GM21717 (cell line): ENCODE results near the gene HNRNPL.
A peak's percentile ranks its signal among the peaks of the same experiment; 100 is the strongest.
"Not testable (repeated sequence)": the region's sequence is repeated elsewhere in the genome, so short reads cannot be mapped to it uniquely, and the experiment has no call there.

Source experiments
- ATAC-seq: cut with Tn5 transposase; IDR thresholded peaks from one replicate; pipeline ENCODE4 v1.9.1; 2021; ENCODE audit warnings: mild to moderate bottlenecking, moderate library complexity; ENCODE audit not compliant: unreplicated experiment

Gene HNRNPL

DNA sequence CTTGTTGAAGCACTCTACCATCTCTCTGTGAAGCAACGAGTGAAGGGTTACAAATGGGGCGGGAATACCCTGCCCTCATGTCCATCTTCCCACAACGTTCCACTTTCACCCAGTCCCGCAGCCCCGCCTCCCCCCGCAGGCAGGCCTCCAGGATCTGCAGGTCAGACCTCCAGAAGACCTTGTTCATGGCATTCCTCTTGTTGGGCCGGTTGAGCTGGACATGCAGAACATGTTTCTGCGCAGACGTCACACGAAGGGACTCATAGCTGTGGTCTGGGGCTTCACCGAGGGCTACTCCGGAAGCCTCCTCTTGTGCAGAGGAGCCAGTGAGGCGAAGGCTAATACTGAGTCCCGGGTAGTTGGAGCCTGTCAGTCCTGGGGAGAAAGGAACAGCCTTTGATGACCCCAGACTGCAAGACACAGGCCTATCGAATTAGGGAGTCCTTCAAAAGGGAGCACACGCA is 18.6 kb downstream of the HNRNPL start:
- ATAC-seq, result peak; percentile 46

DNA sequence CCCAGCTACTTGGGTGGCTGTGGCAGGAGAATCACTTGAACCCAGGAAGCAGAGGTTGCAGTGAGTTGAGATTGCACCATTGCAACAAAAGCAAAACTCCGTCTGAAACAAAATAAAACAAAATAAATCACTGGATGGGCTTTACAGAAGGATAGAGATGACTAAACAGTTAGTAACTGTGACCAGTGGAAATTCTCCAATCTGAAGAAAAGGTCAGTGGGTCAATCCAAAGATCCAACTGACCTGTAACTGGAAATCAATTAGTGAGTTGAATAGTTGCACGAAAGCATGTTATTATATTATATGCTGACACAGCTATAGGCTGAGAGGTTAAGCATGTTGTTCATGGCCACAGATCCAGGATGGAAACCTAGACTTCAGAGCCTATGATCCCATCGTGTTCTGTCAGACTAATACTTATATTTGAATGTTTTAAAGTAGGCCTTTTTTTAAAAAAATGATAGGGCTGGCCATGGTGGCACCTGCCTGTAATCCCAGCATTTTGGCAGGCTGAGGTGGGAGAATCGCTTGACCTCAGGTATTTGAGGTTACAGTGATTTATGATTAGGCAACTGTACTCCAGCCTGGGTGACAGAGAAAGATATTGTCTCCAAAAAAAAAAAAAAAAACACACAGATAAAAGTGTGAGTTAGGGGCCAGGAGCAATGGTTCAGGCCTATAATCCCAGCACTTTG is 19.6 kb downstream of the HNRNPL start:
- no peak for ATAC-seq

DNA sequence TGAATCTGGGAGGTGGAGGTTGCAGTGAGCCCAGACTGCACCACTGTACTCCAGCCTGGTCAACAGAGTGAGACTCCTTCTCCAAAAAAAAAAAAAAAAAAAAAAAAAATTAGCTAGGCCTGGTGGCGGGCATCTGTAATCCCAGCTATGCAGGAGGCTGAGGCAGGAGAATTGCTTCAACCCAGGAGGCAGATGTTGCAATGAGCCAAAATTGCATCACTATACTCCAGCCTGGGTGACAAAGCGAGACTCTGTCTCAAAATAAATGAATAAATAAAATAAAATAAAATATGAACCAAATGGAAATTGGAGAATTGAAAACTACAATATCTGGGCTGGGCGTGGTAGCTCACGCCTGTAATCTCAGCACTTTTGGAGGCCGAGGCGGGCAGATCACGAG is 20.6 kb downstream of the HNRNPL start:
- not testable (repeated sequence) for ATAC-seq

DNA sequence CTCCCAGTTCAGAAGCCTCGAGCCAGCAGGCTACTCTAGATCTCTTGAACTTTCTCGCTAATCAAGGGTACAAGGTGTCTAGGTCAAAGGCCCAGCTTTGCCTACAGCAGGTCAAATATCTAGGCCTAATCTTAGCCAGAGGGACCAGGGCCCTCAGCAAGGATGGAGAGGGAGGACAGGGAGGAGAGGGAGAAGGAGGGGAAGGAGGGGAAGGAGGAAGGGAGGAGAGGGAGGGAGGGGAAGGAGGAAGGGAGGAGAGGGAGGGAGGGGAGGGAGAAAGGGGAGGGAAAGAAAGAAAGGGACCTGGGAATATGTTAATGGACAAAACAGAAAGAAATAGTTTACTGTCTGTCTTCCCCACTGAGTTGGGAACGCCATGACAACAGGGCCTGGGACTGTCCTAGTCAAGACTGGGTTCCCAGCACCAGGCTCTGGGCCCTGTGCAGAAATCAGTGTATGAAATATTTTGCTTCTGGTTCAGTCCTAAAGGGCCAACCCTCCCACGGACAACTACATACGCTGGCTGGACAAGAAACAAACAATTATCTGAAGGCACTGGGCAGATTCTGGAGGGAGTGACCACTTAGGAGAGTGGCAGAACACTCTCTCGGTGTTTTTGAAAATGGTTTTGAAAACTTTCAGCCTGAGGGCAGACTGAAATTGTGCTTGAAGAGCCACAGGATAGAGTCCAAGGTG is 22.8 kb downstream of the HNRNPL start:
- ATAC-seq, result no peak

DNA sequence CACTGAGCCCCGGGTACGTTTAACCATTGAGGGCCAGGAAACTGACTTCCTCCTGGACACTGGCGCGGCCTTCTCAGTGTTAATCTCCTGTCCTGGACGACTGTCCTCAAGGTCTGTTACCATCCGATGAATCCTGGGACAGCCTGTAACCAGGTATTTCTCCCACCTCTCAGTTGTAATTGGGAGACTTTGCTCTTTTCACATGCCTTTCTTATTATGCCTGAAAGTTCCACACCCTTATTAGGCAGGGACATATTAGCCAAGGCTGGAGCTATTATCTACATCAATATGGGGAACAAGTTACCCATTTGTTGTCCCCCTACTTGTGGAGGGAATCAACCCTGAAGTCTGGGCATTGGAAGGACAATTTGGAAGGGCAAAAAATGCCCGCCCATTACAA is 23.9 kb downstream of the HNRNPL start:
- not testable (repeated sequence) for ATAC-seq

DNA sequence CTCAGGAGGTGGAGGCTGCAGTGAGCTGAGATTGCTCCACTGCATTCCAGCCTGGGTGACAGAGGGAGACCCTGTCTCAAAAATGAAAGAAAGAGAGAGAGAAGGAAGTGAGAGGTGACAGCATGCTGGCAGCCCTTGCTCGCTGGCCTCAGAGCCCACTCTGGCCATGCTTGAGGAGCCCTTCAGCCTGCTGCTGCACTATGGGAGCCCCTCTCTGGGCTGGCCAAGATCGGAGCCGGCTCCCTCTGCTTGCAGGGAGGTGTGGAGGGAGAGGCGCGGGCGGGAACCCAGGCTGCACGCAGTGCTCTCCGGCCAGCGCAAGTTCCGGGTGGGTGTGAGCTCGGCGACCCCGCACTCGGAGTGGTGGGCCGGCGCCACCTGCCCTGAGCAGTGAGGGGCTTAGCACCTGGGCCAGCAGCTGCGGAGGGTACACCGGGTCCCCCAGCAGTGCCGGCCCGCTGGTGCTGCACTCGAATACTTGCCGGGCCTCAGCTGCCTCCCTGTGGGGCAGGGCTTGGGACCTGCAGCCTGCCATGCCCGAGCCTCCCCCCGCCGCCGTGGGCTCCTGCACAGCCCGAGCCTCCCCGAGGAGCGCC is 28.5 kb downstream of the HNRNPL start:
- ATAC-seq, result not testable (repeated sequence)

DNA sequence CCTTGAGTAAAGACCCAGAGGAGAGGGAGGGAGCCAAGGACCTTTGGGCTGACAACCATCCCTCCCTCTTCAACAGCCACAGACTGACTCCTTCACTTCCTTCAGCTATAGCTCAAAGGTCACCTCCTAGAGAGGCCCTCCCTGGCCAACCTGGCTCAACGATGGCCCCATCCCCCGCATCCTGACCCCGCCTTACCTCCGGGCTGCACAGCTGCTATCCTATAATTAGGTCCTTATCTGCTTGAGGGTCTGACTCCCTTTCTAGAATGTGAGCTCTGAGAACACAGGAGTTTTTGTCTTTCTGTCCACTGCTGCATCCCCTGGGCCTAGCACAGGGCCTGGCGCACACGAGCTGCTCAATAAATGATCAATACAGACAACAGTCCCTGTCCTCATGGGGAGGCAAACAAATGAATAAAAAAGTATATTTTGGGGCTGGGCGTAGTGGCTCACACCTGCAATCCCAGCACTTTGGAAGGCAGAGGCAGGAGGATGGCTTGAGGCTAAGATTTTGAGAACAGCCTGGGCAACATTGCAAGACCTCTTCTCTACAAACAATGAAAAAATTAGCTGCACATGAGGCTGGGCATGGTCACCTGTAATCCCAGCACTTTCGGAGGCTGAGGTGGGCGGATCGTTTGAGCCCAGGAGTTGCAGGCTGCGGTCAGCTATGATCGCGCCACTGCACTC is 30.4 kb downstream of the HNRNPL start:
- ATAC-seq, result no peak

DNA sequence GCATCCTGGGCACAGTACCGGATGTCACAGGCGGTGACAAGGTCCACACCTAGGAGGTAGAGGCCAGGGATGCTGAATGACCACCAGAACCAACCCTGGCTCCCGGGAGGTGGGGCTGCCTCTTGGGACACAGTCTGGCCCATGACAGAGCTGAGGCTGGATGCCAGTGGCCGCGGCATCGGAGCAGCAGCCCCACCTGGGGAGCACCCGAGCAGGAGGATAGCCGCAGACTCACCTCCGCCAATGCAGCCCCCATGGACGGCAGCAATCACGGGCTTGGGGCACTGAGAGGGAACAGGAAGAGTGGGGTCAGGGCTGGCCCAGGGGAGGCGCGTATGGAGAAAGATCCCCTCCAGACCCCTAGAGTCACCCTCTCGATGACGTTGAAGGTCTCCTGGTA is 32.7 kb downstream of the HNRNPL start:
- ATAC-seq, result no peak

DNA sequence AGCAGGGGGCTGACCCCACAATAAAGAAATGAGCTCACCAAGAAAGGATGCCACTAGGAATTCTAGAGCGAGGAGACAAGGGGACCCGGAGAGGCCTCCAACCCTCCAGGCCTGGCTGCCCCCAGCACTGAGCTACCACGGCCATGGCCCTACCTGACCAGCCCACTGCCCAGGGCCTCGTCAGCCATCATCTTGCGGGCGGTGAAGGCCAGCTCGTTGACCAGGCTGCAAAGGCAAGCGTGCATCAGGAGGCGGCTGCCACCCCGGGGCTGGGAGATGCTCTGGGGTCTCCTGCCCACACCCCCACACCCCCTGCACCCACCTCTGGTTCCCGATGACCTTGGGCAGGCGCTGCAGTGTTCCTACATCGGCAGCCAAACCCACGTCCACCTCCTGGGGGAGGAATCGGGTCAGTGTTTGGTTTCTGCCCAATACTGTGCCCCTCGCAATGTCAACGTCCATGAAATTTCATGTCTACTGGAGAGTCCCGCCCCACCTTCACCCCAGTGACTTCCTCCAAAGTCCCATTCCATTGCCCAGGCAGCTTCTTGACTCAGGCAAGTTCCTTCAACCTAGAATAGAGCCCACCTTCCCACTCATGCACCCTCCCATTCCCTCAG is 33.5 kb downstream of the HNRNPL start:
- no peak for ATAC-seq

DNA sequence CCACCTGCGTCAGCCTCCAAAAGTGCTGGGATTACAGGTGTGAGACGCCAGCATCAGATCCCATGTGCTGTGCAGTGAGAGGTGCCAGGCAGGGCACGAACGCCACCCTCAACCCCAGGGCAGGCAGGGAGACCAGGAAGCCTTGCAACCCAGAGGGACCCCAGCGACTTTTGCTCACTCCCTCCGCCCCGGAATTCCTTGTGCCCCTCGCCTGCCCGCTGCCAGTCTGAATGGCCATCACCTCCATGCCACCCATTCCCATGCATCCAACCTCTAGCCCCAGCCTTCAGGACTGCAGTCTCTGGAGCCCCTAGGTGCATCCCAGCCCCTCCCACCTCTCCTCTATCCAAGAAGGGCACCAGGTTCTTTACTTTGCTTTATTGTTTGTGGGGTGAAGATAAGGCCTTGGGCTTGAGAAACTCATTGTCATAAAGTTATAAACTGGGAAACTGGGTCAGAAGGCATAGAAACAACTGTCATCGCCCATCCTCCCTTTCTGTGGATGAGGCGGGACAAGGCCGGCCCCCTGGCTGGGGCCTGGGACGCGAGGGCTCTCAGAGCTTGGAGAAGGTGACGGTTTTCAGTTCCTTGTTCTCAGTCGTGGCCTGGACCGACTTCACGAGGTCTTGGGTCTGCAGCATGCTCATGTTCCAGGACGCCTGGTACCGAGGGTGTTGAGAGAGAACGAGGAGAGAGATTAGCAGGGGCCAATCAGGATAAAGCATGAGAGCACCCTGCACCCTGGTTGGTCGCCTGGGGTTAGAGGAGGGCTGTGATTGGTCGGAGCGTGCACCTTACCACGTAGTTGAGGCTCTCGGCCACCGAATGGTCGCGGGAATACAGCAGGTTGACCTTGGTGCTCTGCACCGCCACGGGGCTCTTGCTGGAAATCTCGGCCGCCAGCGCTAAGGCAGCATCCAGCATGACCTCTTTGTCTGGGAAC is 34.5 kb downstream of the HNRNPL start:
- no peak for ATAC-seq

DNA sequence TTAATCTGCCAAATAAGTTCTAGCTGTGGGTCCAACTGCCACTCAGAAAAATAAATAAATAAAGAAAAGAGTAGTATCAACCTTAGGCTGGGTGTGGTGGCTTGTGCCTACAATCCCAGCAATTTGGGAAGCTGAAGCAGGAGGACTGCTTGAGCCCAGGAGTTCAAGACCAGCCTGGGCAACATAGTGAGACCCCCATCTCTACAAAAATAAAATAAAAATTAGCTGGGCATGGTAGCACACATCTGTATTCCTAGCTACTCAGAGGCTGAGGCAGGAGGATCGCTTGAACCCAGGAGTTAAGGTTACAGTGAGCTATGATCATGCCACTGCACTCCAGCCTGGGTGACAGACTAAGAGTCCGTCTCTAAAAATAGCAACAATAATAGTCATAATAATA is 35.9 kb downstream of the HNRNPL start:
- not testable (repeated sequence) for ATAC-seq

DNA sequence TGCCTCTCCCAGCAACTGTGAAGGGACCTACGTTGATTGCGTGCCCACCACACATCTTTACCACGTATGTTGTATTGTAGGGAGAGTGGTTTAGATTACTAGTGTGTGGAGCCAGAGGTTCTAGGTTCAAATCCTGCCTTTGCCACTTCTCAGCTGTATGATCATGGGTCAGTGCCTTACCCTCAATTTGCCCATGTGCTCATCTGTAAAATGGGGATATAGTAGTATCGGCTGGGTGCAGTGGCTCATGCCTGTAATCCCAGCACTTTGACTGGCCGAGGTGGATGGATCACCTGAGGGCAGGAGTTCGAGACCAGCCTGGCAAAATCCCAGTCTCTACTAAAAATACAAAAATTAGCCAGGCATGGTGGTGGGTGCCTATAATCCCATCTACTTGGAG is 36.5 kb downstream of the HNRNPL start:
- ATAC-seq, result no peak

DNA sequence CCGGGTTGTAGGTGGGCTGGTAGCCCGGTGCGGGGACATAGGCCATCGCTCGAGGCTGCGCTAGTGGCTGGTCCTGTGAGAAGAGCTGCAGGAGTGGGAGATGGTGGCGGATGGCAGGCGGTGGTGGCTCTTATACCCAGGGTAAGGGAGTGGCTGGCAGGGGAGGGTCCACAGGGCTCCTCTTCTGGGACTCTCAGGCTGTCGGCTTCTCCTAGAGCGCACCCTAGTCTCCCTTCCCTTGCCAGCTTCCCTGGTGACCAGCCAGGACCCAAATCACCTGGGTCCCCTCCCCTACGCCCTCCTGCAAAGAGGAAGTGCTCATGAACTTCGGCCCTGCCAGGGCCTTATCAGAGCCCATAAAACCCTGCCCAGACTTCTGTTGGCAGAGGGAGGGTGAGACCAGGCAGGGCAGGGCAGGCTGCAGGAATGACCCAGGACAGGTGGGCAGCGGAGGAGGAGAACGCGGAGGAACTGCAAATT is 36.9 kb downstream of the HNRNPL start, which contains the start of gene LGALS4:
TSS of gene LGALS4 (minus strand) at position 105 of the 480 bp plus-strand sequence. CDS start at position 46, 59 bp downstream.
- ATAC-seq, result no peak

DNA sequence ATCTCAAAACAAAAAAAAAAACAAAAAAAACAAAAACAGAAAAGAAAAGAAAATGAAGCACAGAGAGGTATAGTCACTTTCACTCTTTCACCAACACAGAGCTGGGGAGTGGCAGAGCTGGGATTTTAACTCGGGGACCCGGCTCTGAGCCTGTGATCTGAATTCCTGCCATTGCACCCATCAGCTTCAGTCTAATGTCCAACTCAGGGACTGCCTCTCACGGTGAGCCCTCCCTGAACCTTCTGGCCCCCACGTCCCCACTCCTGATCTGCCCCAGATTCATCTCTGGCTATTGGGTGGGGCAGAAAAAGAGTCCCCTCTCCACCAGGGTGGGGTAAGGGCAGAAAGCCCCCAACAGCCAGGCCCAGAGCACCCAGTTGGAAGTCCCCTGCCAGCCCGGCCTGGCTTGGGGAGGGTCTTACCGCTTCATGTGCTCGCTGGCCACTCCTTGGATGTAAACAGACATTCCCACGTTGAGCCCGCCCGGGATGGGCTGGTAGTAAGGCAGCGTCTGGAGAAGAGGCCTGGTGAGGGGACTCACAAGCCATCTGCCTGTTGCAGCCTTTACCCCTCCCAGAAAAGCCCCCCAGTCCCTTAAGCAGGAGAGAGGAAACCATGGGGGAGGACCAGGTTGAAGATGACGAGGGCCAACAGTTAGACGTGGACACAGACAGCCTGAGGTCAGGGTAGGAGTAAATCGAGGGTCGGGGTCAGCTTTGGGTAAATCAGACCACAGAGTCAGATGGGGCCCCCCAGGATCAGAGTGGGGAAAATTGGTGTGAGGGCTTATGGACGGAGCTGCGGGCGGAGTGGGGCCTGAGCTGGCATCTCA is 37.6 kb downstream of the HNRNPL start:
- no peak for ATAC-seq

DNA sequence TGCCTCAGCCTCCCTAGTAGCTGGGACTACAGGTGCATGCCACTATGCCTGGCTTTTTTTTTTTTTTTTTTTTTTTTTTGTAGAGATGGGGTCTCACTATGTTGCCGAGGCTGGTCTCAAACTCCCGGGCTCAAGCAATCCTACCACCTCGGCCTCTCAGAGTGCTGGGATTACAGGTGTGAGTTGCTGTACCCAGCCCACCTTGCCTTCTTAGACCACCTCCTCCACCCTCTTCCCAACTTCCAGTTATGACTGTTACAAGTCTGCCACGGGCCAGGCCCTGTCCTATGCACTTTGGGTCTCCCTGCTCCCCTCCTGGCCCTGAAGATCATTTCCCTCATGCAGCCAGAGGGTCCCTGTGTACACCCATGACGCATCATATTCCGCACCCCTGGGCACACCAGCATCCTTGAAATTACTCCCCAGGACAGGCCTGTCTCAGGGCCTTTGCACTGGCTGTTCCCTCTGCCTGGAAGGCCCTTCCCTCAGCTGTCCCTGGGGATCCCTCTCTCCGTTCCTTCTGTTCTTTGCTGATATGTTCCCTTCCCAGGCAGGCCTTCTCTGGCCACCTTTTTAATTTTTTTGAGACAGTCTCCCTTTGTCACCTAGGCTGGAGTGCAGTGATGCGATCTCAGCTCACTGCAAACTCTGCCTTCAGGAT is 40.1 kb downstream of the HNRNPL start:
- no peak for ATAC-seq

DNA sequence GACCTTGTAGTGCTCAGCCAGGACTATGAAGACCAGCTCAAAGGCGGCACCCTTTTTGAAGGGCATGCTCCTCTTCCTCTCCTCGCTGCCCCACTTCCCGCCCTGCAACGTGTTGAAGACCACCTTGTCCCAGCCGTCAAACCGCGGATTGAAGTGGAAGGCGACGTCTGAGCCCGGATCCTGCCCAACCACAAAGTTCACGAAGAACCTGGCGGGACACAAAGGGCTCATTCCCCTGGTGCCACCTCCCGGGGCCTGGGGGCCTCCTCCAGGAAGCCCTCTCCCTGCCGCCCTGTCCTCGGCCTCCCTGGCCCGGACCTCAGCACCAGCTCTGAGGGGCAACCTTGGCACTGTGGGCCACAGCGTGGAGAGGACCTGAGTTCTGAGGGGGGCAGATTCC is 41.0 kb downstream of the HNRNPL start:
- ATAC-seq, result no peak

DNA sequence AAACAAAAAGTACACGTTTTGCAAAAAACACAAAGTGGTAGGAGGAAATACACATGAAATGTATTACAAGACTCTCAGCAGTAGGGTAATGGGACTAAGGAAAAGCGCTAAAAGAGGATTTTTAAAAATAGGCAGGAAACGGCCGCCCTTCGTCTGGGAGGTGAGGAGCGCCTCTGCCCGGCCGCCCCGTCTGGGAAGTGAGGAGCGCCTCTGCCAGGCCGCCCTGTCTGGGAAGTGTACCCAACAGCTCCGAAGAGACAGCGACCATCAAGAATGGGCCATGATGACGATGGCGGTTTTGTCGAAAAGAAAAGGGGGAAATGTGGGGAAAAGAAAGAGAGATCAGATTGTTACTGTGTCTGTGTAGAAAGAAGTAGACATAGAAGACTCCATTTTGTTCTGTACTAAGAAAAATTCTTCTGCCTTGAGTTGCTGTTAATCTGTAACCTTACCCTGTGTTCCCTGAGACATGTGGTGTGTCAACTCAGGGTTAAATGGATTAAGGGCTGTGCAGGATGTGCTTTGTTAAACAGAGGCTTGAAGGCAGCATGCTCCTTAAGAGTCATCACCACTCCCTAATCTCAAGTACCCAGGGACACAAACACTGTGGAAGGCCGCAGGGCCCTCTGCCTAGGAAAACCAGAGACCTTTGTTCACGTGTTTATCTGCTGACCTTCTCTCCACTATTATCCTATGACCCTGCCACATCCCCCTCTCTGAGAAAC is 42.2 kb downstream of the HNRNPL start:
- not testable (repeated sequence) for ATAC-seq

DNA sequence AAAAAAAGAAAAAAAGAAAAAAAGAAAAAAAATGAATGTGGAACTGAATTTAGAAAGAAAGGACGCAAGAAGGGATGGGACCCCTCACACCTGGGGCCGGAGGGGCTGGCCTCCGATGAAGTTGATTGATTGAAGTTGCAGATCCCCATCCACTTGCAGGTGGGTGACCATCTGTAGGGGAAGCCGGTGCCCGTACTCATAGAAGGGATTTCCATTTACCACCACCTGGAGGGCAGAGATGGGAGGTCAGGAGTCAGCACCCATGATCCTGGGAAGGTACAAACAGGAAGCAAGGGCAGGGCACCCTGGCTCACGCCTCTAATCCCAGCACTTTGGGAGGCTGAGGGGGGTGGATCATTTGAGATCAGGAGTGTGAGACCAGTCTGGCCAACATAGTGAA is 43.4 kb downstream of the HNRNPL start:
- no peak for ATAC-seq
